Measurements from ENCODE around the gene VSX2. TPM values are rescaled to one million over a fixed set of nuclear protein-coding genes. Genes with fewer than 3 reads are reported as not detected.

The VSX2 gene
- total RNA-seq, 1 donor from 2014 or later, result 1.9 TPM

- no peak for DNase-seq (ENCODE audit: low spot score)
Measured at GRCh38 chr14:74221741-74222140, 17.5 kb upstream of the VSX2 start.

GRCh38 chr14:74223016-74223415, 16.2 kb upstream of the VSX2 start:
- DNase-seq (ENCODE audit: low spot score), result no peak

- DNase-seq (ENCODE audit: low spot score), result no peak
Measured at GRCh38 chr14:74231784-74232183, 7.5 kb upstream of the VSX2 start.

- no peak for DNase-seq (ENCODE audit: low spot score)
Measured at GRCh38 chr14:74235017-74235416, 4.2 kb upstream of the VSX2 start.

- no peak for DNase-seq (ENCODE audit: low spot score)
Measured at GRCh38 chr14:74237441-74237840, 1.8 kb upstream of the VSX2 start.

GRCh38 chr14:74239848-74240793, 872 bp downstream of the VSX2 start:
- DNase-seq (ENCODE audit: low spot score), result no peak

GRCh38 chr14:74240794-74241651, 1.8 kb downstream of the VSX2 start:
- no peak for DNase-seq (ENCODE audit: low spot score)

- DNase-seq (ENCODE audit: low spot score), result no peak
Measured at GRCh38 chr14:74241652-74242017, 2.4 kb downstream of the VSX2 start.

- DNase-seq (ENCODE audit: low spot score), result no peak
Measured at GRCh38 chr14:74242021-74242779, 3.0 kb downstream of the VSX2 start.

GRCh38 chr14:74242780-74243042, 3.5 kb downstream of the VSX2 start:
- no peak for DNase-seq (ENCODE audit: low spot score)

- DNase-seq (ENCODE audit: low spot score), result no peak
Measured at GRCh38 chr14:74243051-74243450, 3.8 kb downstream of the VSX2 start.

GRCh38 chr14:74244115-74244514, 4.9 kb downstream of the VSX2 start:
- no peak for DNase-seq (ENCODE audit: low spot score)

GRCh38 chr14:74245292-74245691, 6.0 kb downstream of the VSX2 start:
- DNase-seq (ENCODE audit: low spot score), result no peak

- DNase-seq (ENCODE audit: low spot score), result no peak
Measured at GRCh38 chr14:74246542-74246941, 7.3 kb downstream of the VSX2 start.

- no peak for DNase-seq (ENCODE audit: low spot score)
Measured at GRCh38 chr14:74248017-74248416, 8.8 kb downstream of the VSX2 start.

- no peak for DNase-seq (ENCODE audit: low spot score)
Measured at GRCh38 chr14:74249433-74250375, 10.5 kb downstream of the VSX2 start.

- DNase-seq (ENCODE audit: low spot score), result no peak
Measured at GRCh38 chr14:74255281-74255680, 16.0 kb downstream of the VSX2 start.

- DNase-seq (ENCODE audit: low spot score), result peak; percentile 15
Measured at GRCh38 chr14:74257078-74257940, 18.1 kb downstream of the VSX2 start.

GRCh38 chr14:74257941-74258763, 18.9 kb downstream of the VSX2 start:
- peak; percentile 13 for DNase-seq (ENCODE audit: low spot score)
